ENCODE results near the gene HOXC9. TPM values are rescaled to one million over a fixed set of nuclear protein-coding genes. Genes with fewer than 3 reads are reported as not detected.
A peak's percentile ranks its signal among the peaks of the same experiment; 100 is the strongest.

HOXC9 gene
- polyA plus RNA-seq, 6 donors from 2014 or later: not detected

DNA sequence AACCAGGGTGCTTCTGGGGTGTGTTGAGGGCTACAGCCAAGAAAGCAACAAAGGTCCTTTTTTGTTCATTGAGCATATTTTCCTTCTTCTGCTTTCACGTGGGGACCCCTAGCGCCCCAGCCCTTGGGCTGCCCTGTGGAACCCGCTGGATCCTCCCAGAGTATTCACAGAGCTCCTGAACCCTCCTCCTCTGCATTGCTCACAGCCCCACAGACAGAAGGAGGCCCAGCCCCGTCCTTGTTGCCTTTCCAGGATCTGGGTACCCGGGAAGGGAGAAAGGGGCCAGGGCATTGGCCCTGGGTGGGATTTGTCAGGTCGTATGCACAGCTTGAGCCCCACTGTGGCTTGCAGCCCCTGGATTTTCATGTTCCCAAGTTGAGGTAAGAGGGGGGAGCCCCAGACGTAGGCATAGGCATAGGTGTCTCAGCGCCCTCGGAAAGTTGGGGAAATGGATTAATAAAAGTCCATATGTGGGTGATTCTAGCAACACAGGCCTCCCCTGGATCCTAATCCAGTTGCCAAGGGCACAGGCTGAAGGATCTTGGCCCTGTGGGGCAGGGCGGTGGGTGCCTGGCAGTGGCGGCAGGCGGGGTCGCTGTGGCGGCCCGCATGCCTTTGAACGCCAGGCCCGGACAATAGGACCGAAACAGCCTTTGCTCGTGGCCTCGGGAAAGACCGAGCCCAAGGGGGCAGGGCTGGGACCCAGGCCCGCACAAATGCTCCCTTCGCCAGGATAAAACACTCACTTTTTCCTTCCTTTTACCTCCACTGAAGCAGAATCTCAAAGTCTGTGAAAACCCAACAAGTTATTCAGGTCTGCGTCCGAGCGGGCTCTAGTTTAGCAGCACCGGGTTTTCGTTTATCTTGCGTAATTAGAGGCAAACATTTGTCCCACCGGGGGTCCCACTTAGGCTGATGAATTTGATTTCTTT is 18.1 kb upstream of the HOXC9 start:
- ATAC-seq (ENCODE audit: low read depth in 2 of 2): no peak
- H3K27ac Mint-ChIP-seq: peak overlapping the region in 4 of 6 donors; percentile 38 to 92 (median 72)
- peaks cover 0 to 25% (median 10%) of the 10 kb centered on the region in 7 donors for H3K9me3 Mint-ChIP-seq
- peaks cover 10 to 32% (median 22%) of the 10 kb centered on the region in 3 donors for H3K4me1 Mint-ChIP-seq
- peak overlapping the region in 4 of 8 donors; percentile 3 to 45 (median 10) for H3K4me3 Mint-ChIP-seq
- DNase-seq: no peak
- peaks cover 72 to 93% (median 85%) of the 10 kb centered on the region in 3 donors for H3K27me3 Mint-ChIP-seq
- peaks cover 0 to 25% of the 10 kb centered on the region in 2 donors for H3K36me3 Mint-ChIP-seq

DNA sequence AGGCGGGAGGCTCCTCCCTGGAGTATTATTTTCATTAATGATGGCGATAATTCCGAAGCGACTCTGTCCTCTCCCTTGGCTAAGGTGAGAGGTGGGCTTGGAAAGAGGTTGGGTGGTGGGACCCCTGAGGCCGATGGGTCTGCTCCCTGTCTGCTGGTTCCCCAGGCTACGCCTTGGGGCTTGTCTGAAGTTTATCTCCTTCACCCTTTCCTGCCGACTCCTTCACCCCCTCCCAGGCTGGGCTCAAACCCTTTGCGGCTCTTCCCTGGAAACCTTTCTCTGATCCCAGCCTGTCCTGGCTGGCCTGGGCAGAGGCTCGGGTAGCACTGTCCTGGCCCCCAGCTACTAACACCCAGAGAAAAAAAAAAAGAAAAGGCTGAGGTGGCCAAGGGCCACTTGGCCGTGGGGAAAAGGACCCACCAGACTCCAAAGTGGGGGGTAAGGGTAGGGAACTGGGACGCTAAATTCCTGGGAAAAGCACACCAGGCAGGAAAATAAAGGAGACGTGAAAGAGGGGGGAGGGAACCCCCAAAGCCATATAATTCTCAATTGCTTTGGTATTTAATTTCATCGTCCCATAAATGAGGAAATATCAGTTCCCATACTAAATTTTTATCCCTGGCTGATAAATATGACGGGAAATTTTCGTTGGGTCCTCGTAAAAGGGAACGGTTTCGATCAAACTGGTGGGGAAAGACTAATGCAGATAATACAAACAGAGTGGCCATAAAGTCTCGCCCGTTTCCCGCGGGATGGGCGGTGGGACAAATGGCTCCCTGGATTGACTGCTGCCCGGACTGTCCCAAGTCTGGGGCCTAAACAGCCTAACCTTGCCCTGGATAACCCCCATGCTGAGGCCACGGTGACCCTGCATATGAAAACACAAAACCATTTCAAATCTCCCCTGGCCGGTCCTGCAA is 17.1 kb upstream of the HOXC9 start:
- Mint-ChIP-seq H3K27ac (peak overlapping the region in 4 of 6 donors; percentile 28 to 96 (median 80)), H3K27me3 (peaks cover 73 to 93% (median 93%) of the 10 kb centered on the region in 3 donors), H3K4me1 (peaks cover 10 to 32% (median 22%) of the 10 kb centered on the region in 3 donors), H3K4me3 (peak overlapping the region in 4 of 8 donors; percentile 18 to 68 (median 54)), H3K36me3 (peaks cover 0 to 25% of the 10 kb centered on the region in 2 donors), H3K9me3 (peaks cover 0 to 30% (median 10%) of the 10 kb centered on the region in 7 donors)
- DNase-seq: no peak
- ATAC-seq (ENCODE audit: low read depth in 2 of 2): no peak

DNA sequence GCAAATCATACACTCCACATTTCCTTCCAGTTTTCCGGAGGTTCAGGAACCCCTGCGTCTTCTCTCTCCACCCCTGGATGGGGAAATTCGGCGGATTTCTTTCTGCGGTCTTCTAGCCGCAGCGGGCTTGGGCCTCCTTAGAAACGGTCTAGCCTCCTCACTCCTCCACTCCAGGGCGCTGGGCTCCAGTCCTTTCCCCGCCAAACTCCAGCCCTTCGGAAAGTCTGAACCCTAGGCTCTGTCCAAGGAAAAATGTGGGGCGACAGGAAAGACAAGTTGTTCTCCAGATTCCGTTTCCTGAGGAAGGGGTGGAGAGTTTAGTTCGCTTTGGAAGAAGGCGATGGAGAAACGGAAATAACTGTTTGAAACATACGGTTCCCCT is 16.4 kb upstream of the HOXC9 start:
- Mint-ChIP-seq H3K27ac (peak overlapping the region in 3 of 6 donors; percentile 51 to 92 (median 92)), H3K4me1 (peaks cover 14 to 34% (median 27%) of the 10 kb centered on the region in 3 donors), H3K9me3 (peaks cover 0 to 32% (median 10%) of the 10 kb centered on the region in 7 donors), H3K27me3 (peaks cover 73 to 93% (median 93%) of the 10 kb centered on the region in 3 donors), H3K36me3 (peaks cover 0 to 31% of the 10 kb centered on the region in 2 donors), H3K4me3 (peak overlapping the region in 3 of 8 donors; percentile 54 to 77 (median 68))
- ATAC-seq (ENCODE audit: low read depth in 2 of 2) (no peak), DNase-seq (no peak)

DNA sequence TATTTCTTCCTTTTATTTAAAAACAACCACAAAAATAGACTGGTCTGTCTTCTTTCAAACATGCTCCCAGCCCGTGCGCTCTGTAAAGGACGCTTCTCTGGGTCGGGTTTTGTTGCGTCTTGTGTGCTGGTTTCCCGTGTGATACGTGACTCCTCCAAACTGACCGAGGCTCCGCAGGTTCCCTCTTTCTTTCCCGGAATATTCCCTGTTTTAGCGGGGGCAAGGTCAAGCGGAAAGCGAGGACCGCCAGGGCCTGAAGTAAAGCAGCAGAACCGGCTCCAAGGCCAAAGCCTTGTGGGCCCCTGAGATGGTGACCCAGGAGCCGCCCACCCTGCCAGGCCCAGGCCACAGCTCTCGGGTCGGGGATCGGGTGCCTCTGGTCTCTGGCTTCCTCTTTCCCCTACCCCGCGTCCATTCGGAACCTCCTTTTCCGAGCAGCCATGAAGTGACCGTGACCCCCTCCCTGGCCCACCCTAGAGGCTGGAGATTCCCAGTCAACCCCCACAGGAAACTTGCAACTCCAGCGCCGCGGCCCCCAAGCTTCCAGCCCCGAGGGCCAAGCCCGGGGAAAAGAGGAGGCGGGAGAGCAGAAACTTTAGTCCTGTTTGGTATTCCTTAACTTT is 15.9 kb upstream of the HOXC9 start:
- H3K36me3 Mint-ChIP-seq: peaks cover 0 to 32% of the 10 kb centered on the region in 2 donors
- DNase-seq (no peak), ATAC-seq (ENCODE audit: low read depth in 2 of 2) (no peak)
- H3K27me3 Mint-ChIP-seq: peaks cover 74 to 93% (median 93%) of the 10 kb centered on the region in 3 donors
- peaks cover 0 to 32% (median 10%) of the 10 kb centered on the region in 7 donors for H3K9me3 Mint-ChIP-seq
- peak overlapping the region in 3 of 6 donors; percentile 51 to 92 (median 92) for H3K27ac Mint-ChIP-seq
- H3K4me1 Mint-ChIP-seq: peaks cover 16 to 37% (median 32%) of the 10 kb centered on the region in 3 donors
- peak overlapping the region in 7 of 8 donors; percentile 15 to 77 (median 35) for H3K4me3 Mint-ChIP-seq

DNA sequence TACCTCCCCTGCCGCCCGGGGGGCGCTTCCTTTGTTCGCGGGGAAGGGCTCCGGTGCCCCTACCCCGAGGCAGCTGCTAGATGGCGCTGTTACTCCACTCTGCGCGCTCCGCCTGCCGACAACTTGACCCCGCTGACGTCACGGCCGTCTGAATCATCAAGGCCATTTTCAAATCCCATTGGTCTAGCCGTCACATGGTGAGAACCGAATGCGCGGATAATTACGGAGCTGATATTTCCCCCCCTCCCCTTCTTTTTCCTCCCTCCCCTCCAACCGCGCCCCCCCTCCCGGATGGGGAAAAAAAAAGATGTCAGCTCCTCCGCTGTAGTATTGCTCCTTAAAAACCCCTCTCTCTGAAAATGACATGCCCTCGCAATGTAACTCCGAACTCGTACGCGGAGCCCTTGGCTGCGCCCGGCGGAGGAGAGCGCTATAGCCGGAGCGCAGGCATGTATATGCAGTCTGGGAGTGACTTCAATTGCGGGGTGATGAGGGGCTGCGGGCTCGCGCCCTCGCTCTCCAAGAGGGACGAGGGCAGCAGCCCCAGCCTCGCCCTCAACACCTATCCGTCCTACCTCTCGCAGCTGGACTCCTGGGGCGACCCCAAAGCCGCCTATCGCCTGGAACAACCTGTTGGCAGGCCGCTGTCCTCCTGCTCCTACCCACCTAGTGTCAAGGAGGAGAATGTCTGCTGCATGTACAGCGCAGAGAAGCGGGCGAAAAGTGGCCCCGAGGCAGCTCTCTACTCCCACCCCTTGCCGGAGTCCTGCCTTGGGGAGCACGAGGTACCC is 14.9 kb upstream of the HOXC9 start, which contains the start of gene HOXC10:
TSS of gene HOXC10 (plus strand) at position 246 of the 791 bp plus-strand sequence. CDS start at position 360, 114 bp downstream.
- H3K4me1 Mint-ChIP-seq: peaks cover 26 to 48% (median 42%) of the 10 kb centered on the region in 3 donors
- DNase-seq: no peak
- peaks cover 0 to 37% (median 10%) of the 10 kb centered on the region in 7 donors for H3K9me3 Mint-ChIP-seq
- peak within 1 kb of the TSS in 4 of 6 donors; percentile 85 to 95 (median 92) for H3K27ac Mint-ChIP-seq
- H3K36me3 Mint-ChIP-seq: peaks cover 0 to 25% of the 10 kb centered on the region in 2 donors
- peak within 1 kb of the TSS; percentile 50 to 86 (median 61) for H3K4me3 Mint-ChIP-seq
- no peak for ATAC-seq (ENCODE audit: low read depth in 2 of 2)
- peaks cover 74 to 93% (median 93%) of the 10 kb centered on the region in 3 donors for H3K27me3 Mint-ChIP-seq

DNA sequence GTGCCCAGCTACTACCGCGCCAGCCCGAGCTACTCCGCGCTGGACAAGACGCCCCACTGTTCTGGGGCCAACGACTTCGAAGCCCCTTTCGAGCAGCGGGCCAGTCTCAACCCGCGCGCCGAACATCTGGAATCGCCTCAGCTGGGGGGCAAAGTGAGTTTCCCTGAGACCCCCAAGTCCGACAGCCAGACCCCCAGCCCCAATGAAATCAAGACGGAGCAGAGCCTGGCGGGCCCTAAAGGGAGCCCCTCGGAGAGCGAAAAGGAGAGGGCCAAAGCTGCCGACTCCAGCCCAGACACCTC is 14.3 kb upstream of the HOXC9 start:
- peak overlapping the region; percentile 15 to 83 (median 52) for H3K4me3 Mint-ChIP-seq

DNA sequence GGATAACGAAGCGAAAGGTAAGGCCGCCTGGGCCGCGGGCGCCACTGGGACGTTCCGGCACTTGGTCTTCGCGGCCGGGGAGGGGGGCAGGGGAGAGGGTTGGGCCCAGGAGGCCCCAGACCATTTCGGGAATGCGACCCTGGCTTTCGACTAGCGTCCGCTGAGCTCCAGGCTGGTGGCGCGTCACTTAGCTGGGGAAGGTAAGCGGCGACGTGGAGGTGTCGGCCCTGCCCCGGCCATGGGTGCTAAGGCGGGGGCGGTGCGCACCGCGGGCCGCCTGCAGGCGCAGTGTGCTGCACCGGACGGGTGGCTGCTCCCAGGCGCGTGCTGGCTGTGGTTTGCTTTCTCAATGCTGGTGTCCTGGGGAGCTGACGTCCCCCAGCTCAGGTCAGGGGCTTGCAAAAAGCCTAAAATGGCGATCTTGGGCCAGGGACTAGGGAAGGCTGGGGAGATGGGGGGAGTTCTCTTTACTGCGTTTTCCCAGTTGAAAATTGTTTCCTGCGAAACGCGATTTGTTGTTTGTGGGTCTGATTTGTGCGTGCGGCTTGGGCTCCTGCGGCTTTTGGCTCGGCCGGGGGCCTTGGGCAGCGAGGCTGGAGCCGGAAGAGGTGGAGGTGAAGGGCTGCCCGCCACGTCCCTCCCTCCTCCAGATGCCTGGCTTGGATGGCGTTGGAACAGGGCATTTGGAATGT is 13.8 kb upstream of the HOXC9 start:
- H3K27ac Mint-ChIP-seq: peak overlapping the region in 5 of 6 donors; percentile 72 to 95 (median 85)
- peaks cover 74 to 93% (median 93%) of the 10 kb centered on the region in 3 donors for H3K27me3 Mint-ChIP-seq
- peaks cover 0 to 26% of the 10 kb centered on the region in 2 donors for H3K36me3 Mint-ChIP-seq
- H3K9me3 Mint-ChIP-seq: peaks cover 0 to 37% (median 10%) of the 10 kb centered on the region in 7 donors
- peaks cover 30 to 56% (median 42%) of the 10 kb centered on the region in 3 donors for H3K4me1 Mint-ChIP-seq
- DNase-seq (no peak), ATAC-seq (ENCODE audit: low read depth in 2 of 2) (peak in 1 of 2 donors; percentile 28)
- peak overlapping the region in 7 of 8 donors; percentile 6 to 83 (median 53) for H3K4me3 Mint-ChIP-seq

More for the DNA sequence above, 14.3 kb upstream of the HOXC9 start:
- H3K4me1 Mint-ChIP-seq: peaks cover 30 to 53% (median 44%) of the 10 kb centered on the region in 3 donors
- peaks cover 0 to 26% of the 10 kb centered on the region in 2 donors for H3K36me3 Mint-ChIP-seq
- H3K27me3 Mint-ChIP-seq: peaks cover 75 to 93% (median 93%) of the 10 kb centered on the region in 3 donors
- no peak for ATAC-seq (ENCODE audit: low read depth in 2 of 2)
- no peak for DNase-seq
- peaks cover 0 to 37% (median 10%) of the 10 kb centered on the region in 7 donors for H3K9me3 Mint-ChIP-seq
- peak overlapping the region in 4 of 6 donors; percentile 85 to 95 (median 92) for H3K27ac Mint-ChIP-seq

DNA sequence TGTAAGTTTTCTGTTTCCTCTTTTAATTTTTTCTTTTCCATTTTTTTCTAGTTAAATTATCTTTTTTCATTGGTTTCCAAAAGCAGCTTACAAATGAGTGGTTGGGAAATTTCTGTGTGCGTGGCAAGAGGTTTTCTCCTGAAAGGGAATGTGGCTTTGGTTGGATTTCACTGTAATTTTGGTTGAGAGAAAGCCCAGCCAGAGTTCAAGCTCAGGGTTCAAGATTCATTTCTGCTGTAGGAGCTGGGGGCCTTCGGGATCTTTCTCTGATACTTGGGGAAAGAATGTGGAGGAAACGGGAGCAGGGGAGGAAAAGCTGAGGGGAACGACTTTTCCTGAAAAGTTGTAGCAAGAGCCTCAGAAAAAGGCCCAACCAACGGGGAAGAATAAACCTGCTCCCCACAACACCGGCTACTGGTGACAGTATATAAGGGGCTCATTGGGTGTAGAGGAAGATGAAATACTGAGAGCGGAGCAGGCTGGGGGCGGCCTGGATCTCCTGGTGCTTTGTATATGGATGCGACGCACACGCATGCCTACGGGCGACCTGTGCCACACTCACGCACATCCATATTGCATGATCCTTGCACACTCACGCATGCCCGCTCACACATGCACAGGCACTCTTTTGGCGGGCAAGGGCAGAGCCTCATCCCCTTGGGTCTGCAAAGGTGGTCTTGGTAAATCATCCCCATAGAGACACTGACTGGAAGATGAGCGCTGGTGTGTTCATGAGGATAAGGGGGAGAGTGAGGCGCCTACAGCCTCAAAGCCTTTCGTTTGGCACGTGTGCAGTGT is 13.1 kb upstream of the HOXC9 start:
- Mint-ChIP-seq H3K27ac (peak overlapping the region in 3 of 6 donors; percentile 70 to 86 (median 72)), H3K27me3 (peaks cover 76 to 93% (median 93%) of the 10 kb centered on the region in 3 donors), H3K4me3 (peak overlapping the region in 6 of 8 donors; percentile 22 to 60 (median 54)), H3K9me3 (peaks cover 0 to 37% (median 10%) of the 10 kb centered on the region in 7 donors), H3K36me3 (peaks cover 0 to 26% of the 10 kb centered on the region in 2 donors), H3K4me1 (peaks cover 30 to 57% (median 37%) of the 10 kb centered on the region in 3 donors)
- DNase-seq: no peak
- ATAC-seq (ENCODE audit: low read depth in 2 of 2): no peak

DNA sequence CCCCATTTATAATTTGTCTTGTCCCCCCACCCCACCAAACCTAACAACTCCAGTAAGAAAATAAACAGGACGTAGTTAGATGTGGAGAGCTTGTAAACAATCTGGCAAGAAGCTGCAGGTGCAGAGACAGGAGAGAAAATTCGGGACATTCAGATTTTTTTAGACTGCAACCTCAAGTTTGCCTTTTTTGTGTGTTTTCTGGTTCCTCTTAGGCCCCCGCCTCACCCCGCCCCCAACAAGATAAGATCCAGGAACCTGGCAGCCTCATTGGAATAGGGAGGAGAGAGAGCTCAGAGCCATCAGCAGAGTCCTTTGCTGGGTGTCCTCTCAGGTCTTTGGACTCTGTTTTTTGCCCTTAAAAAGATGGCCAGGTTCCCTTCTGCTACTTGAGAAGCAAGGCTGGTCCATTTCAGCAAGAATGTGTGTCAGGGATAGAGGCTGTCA is 12.2 kb upstream of the HOXC9 start:
- H3K4me1 Mint-ChIP-seq: peaks cover 30 to 57% (median 37%) of the 10 kb centered on the region in 3 donors
- H3K27ac Mint-ChIP-seq: no peak overlapping the region
- no peak for ATAC-seq (ENCODE audit: low read depth in 2 of 2)
- DNase-seq: no peak
- peak overlapping the region in 3 of 8 donors; percentile 19 to 60 (median 30) for H3K4me3 Mint-ChIP-seq
- peaks cover 76 to 96% (median 93%) of the 10 kb centered on the region in 3 donors for H3K27me3 Mint-ChIP-seq
- H3K9me3 Mint-ChIP-seq: peaks cover 0 to 31% (median 10%) of the 10 kb centered on the region in 7 donors
- peaks cover 0 to 26% of the 10 kb centered on the region in 2 donors for H3K36me3 Mint-ChIP-seq

DNA sequence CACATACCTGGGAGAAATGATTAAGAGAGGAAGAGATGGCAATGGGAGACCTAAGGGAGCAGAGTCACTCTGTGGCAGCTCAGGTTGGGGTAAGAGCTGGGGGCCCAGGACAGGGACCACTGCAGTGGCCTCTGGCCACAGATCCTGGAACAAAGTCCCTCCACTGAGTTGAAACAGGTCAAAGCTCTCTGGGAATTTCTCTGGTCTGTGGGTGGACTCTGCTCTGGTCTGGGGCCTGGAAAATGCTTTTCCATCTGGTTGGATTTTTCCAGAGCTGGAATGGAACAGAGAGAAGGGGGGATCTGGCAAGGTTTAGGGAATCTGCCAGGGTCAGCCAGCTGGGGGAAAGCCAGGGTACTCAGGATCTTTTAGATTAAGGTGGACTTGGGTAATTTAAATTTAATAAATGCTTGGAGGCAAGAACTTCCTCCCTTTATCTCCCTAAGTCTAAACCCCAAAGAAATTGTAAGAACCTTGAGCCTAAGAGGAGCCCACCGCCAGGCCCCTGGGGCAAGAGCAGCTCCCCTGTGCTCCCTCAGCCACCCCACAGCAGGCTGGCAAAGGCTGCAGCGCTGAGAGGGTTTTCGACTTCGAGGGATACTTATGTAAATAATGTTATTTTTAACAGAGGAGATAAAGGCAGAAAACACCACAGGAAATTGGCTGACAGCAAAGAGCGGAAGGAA is 11.3 kb upstream of the HOXC9 start:
- peak overlapping the region in 6 of 8 donors; percentile 13 to 64 (median 56) for H3K4me3 Mint-ChIP-seq
- peak overlapping the region in 2 of 6 donors; percentile 83 to 95 for H3K27ac Mint-ChIP-seq
- ATAC-seq (ENCODE audit: low read depth in 2 of 2) (no peak), DNase-seq (no peak)
- H3K27me3 Mint-ChIP-seq: peaks cover 76 to 96% (median 93%) of the 10 kb centered on the region in 3 donors
- peaks cover 0 to 30% of the 10 kb centered on the region in 2 donors for H3K36me3 Mint-ChIP-seq
- peaks cover 31 to 55% (median 38%) of the 10 kb centered on the region in 3 donors for H3K4me1 Mint-ChIP-seq
- peaks cover 0 to 28% (median 5%) of the 10 kb centered on the region in 7 donors for H3K9me3 Mint-ChIP-seq

Data from naive B cell (primary cell).